IPS-15b (cell line): Measurements from ENCODE around the gene ITGA6.
"Not testable (repeated sequence)": the region's sequence is repeated elsewhere in the genome, so short reads cannot be mapped to it uniquely, and the experiment has no call there.

Source experiments
- H3K27me3 ChIP-seq: one replicate; pipeline ENCODE4 v1.6.1; 2013; ENCODE audit warnings: low read length; ENCODE audit not compliant: control insufficient read depth, insufficient read depth
- H3K36me3 ChIP-seq: one replicate; pipeline ENCODE4 v1.6.1; 2013; ENCODE audit warnings: low read length; ENCODE audit not compliant: control insufficient read depth, insufficient read depth
- H3K4me1 ChIP-seq: one replicate; pipeline ENCODE4 v1.6.1; 2013; ENCODE audit warnings: mild to moderate bottlenecking, low read length; ENCODE audit not compliant: control insufficient read depth, insufficient read depth
- H3K4me3 ChIP-seq: one replicate; pipeline ENCODE4 v1.5.1; 2013; ENCODE audit warnings: low read depth, low read length
- H3K9ac ChIP-seq: one replicate; pipeline ENCODE4 v1.6.1; 2013; ENCODE audit warnings: low read depth, mild to moderate bottlenecking, low read length
- H3K9me3 ChIP-seq: one replicate; pipeline ENCODE4 v1.6.1; 2013; ENCODE audit warnings: mild to moderate bottlenecking, low read length; ENCODE audit not compliant: control insufficient read depth, insufficient read depth

ITGA6 gene

DNA sequence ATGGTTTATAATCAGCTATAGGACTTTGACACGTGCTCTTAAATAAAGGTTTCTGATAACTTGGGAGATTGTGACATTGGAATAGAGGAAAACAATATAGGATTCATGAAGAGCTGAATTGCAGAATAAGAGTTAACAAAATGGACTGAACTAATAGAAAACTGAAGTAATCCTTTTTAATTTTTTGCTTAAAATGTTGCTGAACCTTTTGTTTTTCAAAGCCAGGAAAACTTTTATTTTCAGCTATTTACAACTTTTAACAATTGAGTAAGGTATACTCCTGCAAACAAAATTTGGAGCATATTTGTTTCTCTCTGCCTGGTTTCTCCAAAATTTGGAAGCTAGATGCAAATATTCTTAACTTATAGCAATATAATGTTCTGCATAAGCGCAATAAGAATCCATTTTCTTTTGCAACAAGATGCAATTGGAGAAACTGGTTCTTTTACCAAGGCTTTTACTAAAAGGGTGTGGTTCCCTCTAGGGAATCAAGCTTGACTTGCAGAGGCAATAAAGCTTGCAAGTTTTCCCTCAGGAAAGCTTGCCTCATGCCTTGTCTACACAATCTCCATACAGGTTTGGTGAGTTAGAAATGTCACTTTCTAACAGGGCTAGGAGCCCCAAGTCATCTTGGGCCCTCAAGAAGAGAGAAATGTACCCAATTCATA is 118.2 kb downstream of the ITGA6 start:
- Histone ChIP-seq H3K4me3 (no peak overlapping the region), H3K36me3 (no peaks in the 10 kb centered on the region), H3K4me1 (peaks cover 14% of the 10 kb centered on the region), H3K27me3 (no peaks in the 10 kb centered on the region), H3K9ac (no peak overlapping the region), H3K9me3 (no peaks in the 10 kb centered on the region)

GRCh38 chr2:172549131-172549530 is 121.7 kb downstream of the ITGA6 start:
- Histone ChIP-seq H3K9me3 (no peaks in the 10 kb centered on the region), H3K4me3 (no peak overlapping the region), H3K36me3 (no peaks in the 10 kb centered on the region), H3K4me1 (peaks cover 29% of the 10 kb centered on the region), H3K9ac (no peak overlapping the region), H3K27me3 (no peaks in the 10 kb centered on the region)

GRCh38 chr2:172549802-172550201 is 122.4 kb downstream of the ITGA6 start:
- not testable (repeated sequence) for H3K27me3 ChIP-seq, H3K9ac ChIP-seq, H3K9me3 ChIP-seq, H3K4me3 ChIP-seq, H3K36me3 ChIP-seq
- peaks cover 36% of the 10 kb centered on the region for H3K4me1 ChIP-seq

GRCh38 chr2:172550419-172550818 is 123.0 kb downstream of the ITGA6 start:
- Histone ChIP-seq H3K9ac (no peak overlapping the region), H3K4me1 (peaks cover 40% of the 10 kb centered on the region), H3K4me3 (no peak overlapping the region), H3K27me3 (no peaks in the 10 kb centered on the region), H3K9me3 (no peaks in the 10 kb centered on the region), H3K36me3 (no peaks in the 10 kb centered on the region)

DNA sequence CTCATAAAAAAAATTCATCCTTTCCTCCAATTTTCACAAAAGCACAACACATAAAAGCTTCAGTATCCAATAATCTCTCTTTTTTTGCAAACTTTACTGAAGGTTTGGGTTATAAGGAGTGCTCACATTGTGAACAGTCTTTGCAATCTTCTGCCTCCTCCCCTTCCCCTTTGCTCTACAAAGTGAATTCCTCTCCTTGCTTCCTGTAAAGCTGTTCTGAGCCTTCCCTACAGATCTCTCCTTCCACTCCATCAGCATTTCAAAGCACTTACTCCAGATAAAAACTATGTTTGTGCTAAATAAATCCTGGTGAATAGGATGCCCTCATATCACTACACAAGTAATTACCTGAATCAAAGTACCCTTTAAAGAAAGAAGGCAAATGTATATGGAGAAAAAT is 123.9 kb downstream of the ITGA6 start:
- peak overlapping the region; percentile 20 for H3K4me3 ChIP-seq
- peaks cover 40% of the 10 kb centered on the region for H3K4me1 ChIP-seq
- no peaks in the 10 kb centered on the region for H3K9me3 ChIP-seq
- no peaks in the 10 kb centered on the region for H3K36me3 ChIP-seq
- no peaks in the 10 kb centered on the region for H3K27me3 ChIP-seq
- no peak overlapping the region for H3K9ac ChIP-seq

GRCh38 chr2:172552547-172553291 is 125.3 kb downstream of the ITGA6 start:
- Histone ChIP-seq H3K9ac (no peak overlapping the region), H3K4me3 (no peak overlapping the region), H3K4me1 (peaks cover 46% of the 10 kb centered on the region)

GRCh38 chr2:172554352-172555271 is 127.2 kb downstream of the ITGA6 start:
- Histone ChIP-seq H3K9ac (no peak overlapping the region), H3K9me3 (no peaks in the 10 kb centered on the region), H3K4me3 (peak overlapping the region; percentile 92), H3K4me1 (peaks cover 39% of the 10 kb centered on the region), H3K27me3 (no peaks in the 10 kb centered on the region), H3K36me3 (no peaks in the 10 kb centered on the region)

More at GRCh38 chr2:172552547-172553291, 125.3 kb downstream of the ITGA6 start:
- Histone ChIP-seq H3K9me3 (no peaks in the 10 kb centered on the region), H3K36me3 (no peaks in the 10 kb centered on the region), H3K27me3 (no peaks in the 10 kb centered on the region)

GRCh38 chr2:172555272-172555521 is 127.8 kb downstream of the ITGA6 start:
- peaks cover 35% of the 10 kb centered on the region for H3K4me1 ChIP-seq
- no peaks in the 10 kb centered on the region for H3K9me3 ChIP-seq
- H3K9ac ChIP-seq: peak overlapping the region; percentile 89
- peak overlapping the region; percentile 92 for H3K4me3 ChIP-seq
- peaks cover under 1% of the 10 kb centered on the region for H3K36me3 ChIP-seq
- no peaks in the 10 kb centered on the region for H3K27me3 ChIP-seq
